ENCODE data around the gene CCN5.

Gene CCN5

DNA sequence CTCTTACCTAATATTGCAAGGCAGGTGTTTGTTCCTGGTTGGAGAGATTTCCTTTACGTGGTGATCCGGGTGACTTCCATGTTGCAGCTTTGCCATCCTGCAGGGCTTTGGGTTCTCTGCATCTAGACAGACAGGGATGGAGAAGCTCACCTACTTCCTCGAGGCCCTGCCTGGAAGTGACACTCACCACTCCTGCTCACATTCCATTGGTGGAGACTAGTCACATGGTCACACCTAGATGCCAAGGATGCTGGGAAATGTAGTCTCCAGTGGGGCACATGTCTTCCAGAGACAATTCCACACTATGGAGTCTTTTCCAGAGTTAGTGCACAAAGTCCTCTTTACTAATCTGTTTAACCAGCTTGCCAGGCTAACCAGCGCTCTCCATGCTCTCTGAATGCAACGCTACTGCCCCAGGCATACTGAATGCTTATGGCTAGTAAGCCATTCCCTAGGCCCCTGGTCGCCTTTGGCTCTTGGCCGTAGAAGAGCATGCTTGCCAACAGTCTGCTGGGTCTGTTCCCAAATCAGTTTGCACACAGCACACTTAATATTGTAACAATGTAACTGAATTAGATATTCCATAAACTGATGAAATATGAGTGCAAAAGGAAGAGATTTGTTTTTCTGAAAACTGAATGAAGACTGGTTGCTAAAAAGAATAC, 23.8 kb downstream of the CCN5 start:
- peak; percentile 78 for DNase-seq

DNA sequence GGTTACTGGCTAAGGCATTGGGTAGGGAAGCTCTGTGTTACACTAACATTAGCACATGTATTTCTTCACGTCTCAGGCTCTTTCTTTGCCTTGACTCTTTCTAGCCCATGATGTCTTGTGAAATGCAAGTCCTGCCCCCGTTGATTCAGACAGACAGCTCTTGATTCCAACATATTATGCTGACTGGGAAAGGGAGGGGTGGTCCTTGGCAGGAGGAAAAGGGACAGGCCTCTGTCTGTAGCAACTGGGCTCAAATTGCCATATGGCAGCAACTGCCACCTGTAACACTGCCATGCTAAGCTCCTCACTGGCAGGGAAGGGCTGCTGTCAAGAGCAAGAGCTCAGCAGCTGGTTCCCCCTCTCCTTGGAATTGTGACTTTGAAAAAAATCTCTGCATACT, 24.8 kb downstream of the CCN5 start:
- DNase-seq = no peak

- DNase-seq = no peak
Observed at GRCh38 chr20:44742304-44743079, 27.3 kb downstream of the CCN5 start.

DNA sequence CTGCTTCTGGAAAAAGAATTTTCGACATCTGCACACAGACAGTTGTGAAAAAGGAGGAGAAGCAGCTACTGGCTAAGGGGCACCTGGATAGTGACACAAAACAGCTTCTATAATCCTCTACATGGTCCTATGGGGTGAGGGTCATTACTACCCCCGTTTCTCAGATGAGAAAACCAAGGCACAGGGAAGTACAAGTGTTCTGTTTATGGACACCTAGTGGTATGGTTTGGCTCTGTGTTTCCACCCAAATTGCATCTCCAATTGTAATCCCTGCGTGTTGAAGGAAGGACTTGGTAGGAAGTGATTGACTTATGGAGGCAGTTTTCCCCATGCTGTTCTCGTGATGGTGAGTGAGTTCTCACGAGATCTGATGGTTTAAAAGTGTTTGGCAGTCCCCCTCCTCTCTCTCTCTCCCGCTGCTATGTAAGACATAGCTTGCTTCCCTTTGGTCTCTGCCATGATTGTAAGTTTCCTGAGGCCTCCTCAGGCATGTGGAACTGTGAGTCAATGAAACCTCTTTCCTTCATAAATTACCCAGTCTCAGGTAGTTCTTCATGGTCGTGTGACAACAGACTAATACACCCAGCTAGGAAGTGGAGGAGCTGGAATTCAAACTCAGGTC, 28.0 kb downstream of the CCN5 start:
- no peak for DNase-seq

GRCh38 chr20:44743916-44744655, 28.9 kb downstream of the CCN5 start:
- no peak for DNase-seq

- DNase-seq = no peak
Observed at GRCh38 chr20:44745122-44745597, 30.0 kb downstream of the CCN5 start.

DNA sequence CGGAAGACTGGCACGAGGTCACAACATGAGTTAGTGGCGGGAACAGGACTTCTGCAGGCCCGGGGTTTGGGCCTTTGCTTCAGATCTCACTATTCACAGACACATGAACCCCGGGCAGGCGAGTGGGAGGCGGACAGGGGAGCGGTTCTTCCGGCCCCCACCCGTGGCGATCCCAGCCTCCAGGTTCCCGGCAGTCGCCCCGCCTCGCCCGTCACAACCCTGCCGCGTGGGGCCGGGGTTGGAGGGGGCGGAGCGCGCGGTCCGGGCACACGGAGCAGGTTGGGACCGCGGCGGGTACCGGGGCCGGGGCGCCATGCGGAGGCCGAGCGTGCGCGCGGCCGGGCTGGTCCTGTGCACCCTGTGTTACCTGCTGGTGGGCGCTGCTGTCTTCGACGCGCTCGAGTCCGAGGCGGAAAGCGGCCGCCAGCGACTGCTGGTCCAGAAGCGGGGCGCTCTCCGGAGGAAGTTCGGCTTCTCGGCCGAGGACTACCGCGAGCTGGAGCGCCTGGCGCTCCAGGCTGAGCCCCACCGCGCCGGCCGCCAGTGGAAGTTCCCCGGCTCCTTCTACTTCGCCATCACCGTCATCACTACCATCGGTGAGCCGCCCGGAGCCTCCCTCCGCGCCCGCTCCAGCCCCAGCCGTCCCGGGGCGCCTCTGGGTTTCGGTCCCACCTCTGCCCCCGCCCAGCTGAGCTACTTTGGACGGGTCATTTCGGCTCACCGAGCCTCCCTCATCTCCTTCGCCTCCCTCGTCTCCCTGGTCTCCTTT, 30.6 kb downstream of the CCN5 start, which contains the start of gene KCNK15:
TSS of gene KCNK15 (plus strand) at position 268 of the 769 bp plus-strand sequence. CDS start at position 314, 46 bp downstream.
- DNase-seq = no peak

GRCh38 chr20:44746367-44747165, 31.4 kb downstream of the CCN5 start:
- DNase-seq = no peak

GRCh38 chr20:44747166-44748004, 32.2 kb downstream of the CCN5 start:
- peak; percentile 65 for DNase-seq

GRCh38 chr20:44748005-44748370, 32.8 kb downstream of the CCN5 start:
- no peak for DNase-seq

GRCh38 chr20:44750081-44750805, 35.1 kb downstream of the CCN5 start:
- DNase-seq = no peak

GRCh38 chr20:44752099-44752931, 37.1 kb downstream of the CCN5 start:
- DNase-seq = no peak

DNA sequence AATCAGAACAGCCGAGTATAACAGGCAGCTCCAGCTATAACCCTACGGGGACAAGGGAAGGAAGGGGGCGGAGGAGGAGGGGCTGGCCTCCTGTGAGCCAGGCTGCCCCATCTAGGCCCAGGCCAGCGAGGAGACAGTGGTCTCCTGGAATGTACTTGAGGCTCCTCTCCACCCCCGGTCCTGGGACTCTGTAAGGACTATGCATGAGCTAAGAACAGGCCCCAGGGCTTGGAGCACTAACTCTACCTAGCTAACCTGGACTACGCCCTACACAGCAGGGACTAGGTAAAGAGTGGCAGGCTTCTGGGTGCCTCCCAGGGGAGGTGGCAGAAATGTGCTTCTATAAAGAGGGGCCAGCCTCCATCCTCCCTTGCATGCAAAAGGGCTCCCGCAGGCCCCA, 39.4 kb downstream of the CCN5 start:
- no peak for DNase-seq

DNA sequence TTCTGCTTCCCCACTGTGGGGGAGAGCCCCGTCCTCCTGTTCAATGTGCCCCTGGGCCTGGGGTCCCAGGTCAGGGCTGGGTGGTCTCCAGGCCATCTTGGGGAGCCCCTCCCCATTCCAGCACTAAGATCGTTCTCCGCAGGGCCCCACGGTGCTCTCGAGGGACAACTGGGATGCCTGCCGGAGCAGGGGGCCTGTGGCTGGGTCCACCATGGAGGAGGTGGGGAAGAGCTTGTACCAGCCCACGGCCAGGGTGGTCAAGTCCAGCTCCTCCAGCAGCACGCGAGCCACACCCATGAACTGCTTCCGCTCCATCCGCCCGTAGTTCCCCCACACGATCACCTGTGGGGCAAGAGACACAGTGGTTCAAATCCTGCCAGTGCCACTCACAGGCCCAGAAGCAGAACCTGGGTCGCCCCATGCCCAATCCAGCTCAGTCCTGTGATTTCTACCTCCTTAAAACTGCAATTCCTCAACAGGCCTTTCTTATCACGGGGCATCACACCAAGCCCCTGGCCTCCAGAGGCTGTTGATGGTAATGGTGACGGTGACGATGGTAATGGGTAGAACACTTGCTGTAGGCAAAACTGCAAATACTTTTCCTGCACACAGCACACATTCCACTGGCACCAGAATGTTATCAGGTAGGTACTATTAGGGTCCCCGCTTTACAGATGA, 41.0 kb downstream of the CCN5 start:
- no peak for DNase-seq

DNA sequence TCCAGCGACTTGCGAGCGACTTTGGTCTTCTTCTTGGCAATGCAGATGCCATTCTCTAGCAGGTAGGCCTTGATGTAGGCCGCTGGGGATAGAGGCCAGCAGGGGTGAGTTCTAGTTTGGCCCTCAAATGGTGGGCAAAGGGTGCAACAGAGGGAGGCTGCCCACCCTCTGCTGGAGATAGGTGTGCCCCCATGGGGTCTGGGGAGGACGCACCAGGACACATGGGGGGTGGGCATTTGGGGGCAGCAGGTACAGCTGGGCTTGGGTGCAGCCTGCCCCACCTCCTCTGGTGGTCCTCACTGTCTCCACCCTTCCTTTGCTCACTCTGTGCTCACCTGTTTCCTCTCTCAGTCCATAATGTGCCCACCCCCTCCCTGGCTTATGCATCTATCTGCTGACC, 41.8 kb downstream of the CCN5 start:
- no peak for DNase-seq

DNA sequence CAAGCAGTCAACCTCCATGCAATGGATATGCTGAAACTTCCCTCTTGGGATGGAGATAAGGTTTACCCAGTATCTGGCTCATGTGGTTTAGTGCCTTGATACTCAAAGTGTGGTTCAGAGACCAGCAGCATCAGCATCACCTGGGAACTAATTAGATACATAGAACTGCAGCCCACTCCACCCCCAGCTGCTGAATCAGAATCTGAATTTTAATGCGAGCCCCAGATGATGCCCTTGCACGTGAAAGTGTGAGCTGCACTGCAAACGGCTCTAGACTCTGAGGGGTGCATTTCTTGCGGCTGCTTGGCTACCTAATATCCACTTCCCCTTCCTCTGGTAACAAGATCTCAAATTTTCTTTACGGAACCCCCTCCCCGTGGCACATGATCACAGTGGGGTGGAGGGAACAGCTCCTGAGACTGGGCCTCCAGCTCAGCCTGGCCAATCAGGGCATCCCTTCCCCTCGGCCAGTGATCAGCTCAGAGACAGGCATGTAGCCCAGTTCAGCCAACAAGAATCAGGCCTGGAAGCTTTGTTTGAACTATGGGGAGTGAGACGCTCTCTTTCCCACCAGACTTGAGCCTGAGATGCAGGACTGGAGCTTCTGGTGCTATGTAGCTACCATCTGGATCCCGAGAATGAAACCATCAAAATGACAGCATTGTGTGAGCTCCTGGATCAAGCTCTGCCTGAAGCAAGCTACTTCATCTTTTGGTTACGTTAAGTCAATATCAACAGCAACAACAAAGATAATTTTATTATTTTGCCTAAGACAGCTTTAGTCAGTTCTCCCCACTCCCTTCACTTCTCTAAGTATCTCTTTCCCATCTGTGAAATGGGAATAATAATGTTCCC, 43.3 kb downstream of the CCN5 start:
- no peak for DNase-seq

DNA sequence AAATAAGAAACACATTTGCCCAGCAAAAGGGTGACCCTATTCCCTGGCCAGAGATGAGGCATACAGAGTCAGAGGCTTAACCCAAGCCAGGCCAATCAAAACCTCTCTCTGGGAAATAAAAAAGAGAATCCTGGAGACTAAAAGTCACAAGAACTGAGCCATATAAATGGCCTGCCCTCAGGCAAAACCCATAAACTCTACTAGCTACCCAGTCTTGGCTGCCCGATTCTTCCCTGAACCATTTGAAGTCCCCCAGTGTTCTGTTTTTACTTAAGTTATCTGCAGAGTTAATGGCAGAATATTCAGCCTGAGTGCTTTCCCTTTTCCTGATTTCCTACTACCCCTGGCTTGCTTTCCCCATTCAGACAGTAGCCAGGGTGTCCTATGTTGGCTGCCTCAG, 44.4 kb downstream of the CCN5 start:
- DNase-seq = no peak
